A204.1 (cell line): ENCODE data around the gene EZH2.

Experiments
- FAIRE-seq: peaks from 2 replicates; lab custom pipeline; 2012; peaks lifted over from hg19 to GRCh38; lab: Jason Lieb, UNC

The EZH2 gene

GRCh38 chr7:148761499-148762278 lies 122.4 kb downstream of the EZH2 start:
- no peak for FAIRE-seq
